Ecto neural progenitor cell (in vitro differentiated cells): Measurements from ENCODE around the gene ZNF532.
"Not testable (repeated sequence)": the region's sequence is repeated elsewhere in the genome, so short reads cannot be mapped to it uniquely, and the experiment has no call there.

Experiments used
- DNase-seq: peaks from one replicate; pipeline ENCODE4 v3.0.0-alpha.2; 2018; ENCODE audit warnings: low spot score

The ZNF532 gene

GRCh38 chr18:58864146-58865032 is at the start of gene ZNF532:
TSS of gene ZNF532 (plus strand) at chr18:58864877. CDS start in a region left out here.
- peak; percentile 79 for DNase-seq

GRCh38 chr18:58819051-58819450 is 45.6 kb upstream of the ZNF532 start:
- DNase-seq: no peak

GRCh38 chr18:58820251-58820650 is 44.4 kb upstream of the ZNF532 start:
- no peak for DNase-seq

- DNase-seq: no peak
These were observed 41.7 kb upstream of the ZNF532 start for GRCh38 chr18:58822944-58823343.

- DNase-seq: no peak
These were observed 41.3 kb upstream of the ZNF532 start for GRCh38 chr18:58823412-58823811.

GRCh38 chr18:58826926-58827325 is 37.8 kb upstream of the ZNF532 start:
- not testable (repeated sequence) for DNase-seq

- no peak for DNase-seq
These were observed 37.2 kb upstream of the ZNF532 start for GRCh38 chr18:58827428-58827827.

GRCh38 chr18:58827886-58828285 is 36.8 kb upstream of the ZNF532 start:
- no peak for DNase-seq

GRCh38 chr18:58828399-58829121 is 36.1 kb upstream of the ZNF532 start:
- DNase-seq: no peak

- DNase-seq: no peak
These were observed 35.4 kb upstream of the ZNF532 start for GRCh38 chr18:58829263-58829662.

- DNase-seq: not testable (repeated sequence)
These were observed 34.8 kb upstream of the ZNF532 start for GRCh38 chr18:58829886-58830285.

GRCh38 chr18:58831606-58832005 is 33.1 kb upstream of the ZNF532 start:
- DNase-seq: no peak

GRCh38 chr18:58838165-58838860 is 26.4 kb upstream of the ZNF532 start:
- DNase-seq: no peak

GRCh38 chr18:58838946-58839345 is 25.7 kb upstream of the ZNF532 start:
- DNase-seq: no peak

- DNase-seq: peak; percentile 76
These were observed 21.5 kb upstream of the ZNF532 start for GRCh38 chr18:58842978-58843687.

GRCh38 chr18:58843688-58844035 is 21.0 kb upstream of the ZNF532 start:
- no peak for DNase-seq

- no peak for DNase-seq
These were observed 19.8 kb upstream of the ZNF532 start for GRCh38 chr18:58844871-58845270.

GRCh38 chr18:58845928-58846724 is 18.6 kb upstream of the ZNF532 start:
- DNase-seq: no peak

GRCh38 chr18:58847383-58848071 is 17.1 kb upstream of the ZNF532 start:
- peak; percentile 82 for DNase-seq

- no peak for DNase-seq
These were observed 16.0 kb upstream of the ZNF532 start for GRCh38 chr18:58848685-58849084.
